Heart right ventricle (tissue), 16 donors: ENCODE results near the gene AK2. TPM values are rescaled to one million over a fixed set of nuclear protein-coding genes. Genes with fewer than 3 reads are reported as not detected.
"Not testable (repeated sequence)": the region's sequence is repeated elsewhere in the genome, so short reads cannot be mapped to it uniquely, and the experiment has no call there.

Source experiments
- ATAC-seq, 8 donors: fragments of 200-7000 bp; cut with Tn5 transposase; one replicate each; pipeline ENCODE4 v1.9.1; 2020; ENCODE audit warnings: mild to moderate bottlenecking in 8 of 8, moderate library complexity in 8 of 8, moderate number of reproducible peaks in 1 of 8
- DNase-seq, 2 donors: peaks; one replicate each; pipeline ENCODE4 v3.0.0-alpha.2; 2020
- H3K27ac ChIP-seq, 10 donors: fragments of 200-600 bp; sonication (generic) in 2 of 10; one replicate each; pipeline versions ENCODE4 v1.5.0 to v1.8.0; 2020 to 2022; ENCODE audit warnings: mild to moderate bottlenecking in 3 of 10
- H3K27me3 ChIP-seq, 7 donors: fragments of 200-600 bp; one replicate each; pipeline ENCODE4 v1.8.0; 2021 to 2022; ENCODE audit warnings: mild to moderate bottlenecking in 2 of 7
- H3K36me3 ChIP-seq, 9 donors: fragments of 200-600 bp; sonication (generic) in 1 of 9; one replicate each; pipeline versions ENCODE4 v1.5.0 to v1.8.0; 2020 to 2022; ENCODE audit warnings: mild to moderate bottlenecking in 2 of 9
- H3K4me1 ChIP-seq, 9 donors: fragments of 200-600 bp; sonication (generic) in 1 of 9; one replicate each; pipeline versions ENCODE4 v1.5.0 to v1.8.0; 2020 to 2022; ENCODE audit warnings: mild to moderate bottlenecking in 4 of 9
- H3K4me3 ChIP-seq, 10 donors: fragments of 200-600 bp; sonication (generic) in 2 of 10; one replicate each; pipeline versions ENCODE4 v1.5.0 to v1.8.0; 2020 to 2022; ENCODE audit warnings: mild to moderate bottlenecking in 7 of 10, moderate library complexity in 2 of 10
- H3K9me3 ChIP-seq, 11 donors: fragments of 200-600 bp in 10 of 11; sonication (generic) in 2 of 11; one replicate each; pipeline versions ENCODE4 v1.5.0 to v1.8.0; 2013 to 2022; ENCODE audit warnings: mild to moderate bottlenecking in 2 of 11, control low read depth in 1 of 11, moderate library complexity in 1 of 11
- CTCF ChIP-seq, 9 donors: fragments of 200-600 bp; sonication (generic) in 2 of 9; IDR thresholded peaks; one replicate each; pipeline versions ENCODE4 v1.5.0 to v1.8.0; 2021 to 2022; ENCODE audit warnings: antibody characterized with exemption in 9 of 9, mild to moderate bottlenecking in 5 of 9, moderate library complexity in 1 of 9
- WGBS, 2 donors: extraction: QIAGEN DNeasy Blood & Tissue Kit; methylation state at CpG; one replicate each; pipeline ENCODE4 v1.1.7; 2013; ENCODE audit warnings: inconsistent platforms in 1 of 2; 5-methylcytosine and 5-hydroxymethylcytosine counted together
- intact Hi-C, 10 donors: fragments of 100-400 bp; cut with DNase I; formaldehyde crosslinking; loops; one replicate each; pipeline versions ENCODE4 v1.11.1 to v1.14.2; 2022
- polyA plus RNA-seq, 2 donors: library from polyadenylated mRNA; stranded (reverse); fragments of 200-250 nt; gene quantifications; one replicate each; pipeline ENCODE4 v1.2.3, GENCODE V29; 2013
- total RNA-seq, 10 donors: library from RNA; stranded (reverse); fragmentation: NEBNext Ultra II Directional in 3 of 10; extraction: Animal tissue kit (Norgen Biotek cat#: 25700) in 3 of 10; gene quantifications; one replicate each; pipeline versions ENCODE4 v1.2.1 to v1.2.4, GENCODE V29; 2021 to 2023
- donor health status: Arrhythmogenic right ventricular cardiomyopathy.
- donor health status: ischemic (EF 13 %, LVEDD 7.1; RV severe dilation, severe dysfunction).
- donor health status: healthy with polysubstance abuse.
- donor health status: DM: no; HTN: yes; CAD: no.
- donor health status: DM: no; HTN: no; CAD: no.
- donor health status: ischemic (EF 25% LVEDD 6.9; RV normal size, moderate dysfunction).
- donor health status: ischemic (EF 25% LVEDD 5.7; RV mildly dilated, moderate dysfunction).
- donor health status: healthy.
- donor health status: DM: yes; HTN: yes; CAD: no.
- donor health status: Ischemic cardiomyopathy.
- donor health status: ischemic (EF 35%, LVEDD 5.7; RV mildly dilated, moderate dysfunction).
- donor health status: nonischemic (EF 11% LVEDD 7.7; RV severe dilation, severe dysfunction).
- donor health status: DM: yes; HTN: yes; CAD: no.
- donor health status: PGD.
- donor health status: ischemic (EF 29% LVEDD 5.4; RV normal size, mild dysfunction).
- donor health status: nonischemic (EF 23%, LVEDD 6.1; RV moderate dilation, normal function).

Gene AK2
- total and polyA plus RNA-seq, 12 donors, result 93.3 to 305 (median 118) TPM

GRCh38 chr1:32998997-32999396, 37.7 kb downstream of the AK2 start:
- Histone ChIP-seq H3K4me3 (no peak overlapping the region), H3K4me1 (peaks cover 11 to 72% (median 29%) of the 10 kb centered on the region in 9 donors), H3K36me3 (no peaks in the 10 kb centered on the region), H3K27ac (peak overlapping the region in 8 of 10 donors; percentile 10 to 88 (median 42)), H3K27me3 (no peaks in the 10 kb centered on the region), H3K9me3 (no peaks in the 10 kb centered on the region)
- WGBS, 2 donors, result 33 to 36% methylated on average over 4 of the region's 4 CpGs
- intact Hi-C loops, result loop anchor here in 1 of 10 donors (5.0 kb wide), 1 partner anchor 37 kb away; the partner anchor contains the start of gene RNF19B
- peak; percentile 69 to 88 (median 76) for ATAC-seq
- no peak for TF ChIP-seq CTCF (IDR thresholded peaks at IDR 0.05)
- peak; percentile 63 to 66 for DNase-seq

- WGBS, 2 donors, result 67 to 73% methylated on average over 5 of the region's 5 CpGs
- H3K27me3 ChIP-seq, result no peaks in the 10 kb centered on the region
- peaks cover 11 to 72% (median 38%) of the 10 kb centered on the region in 9 donors for H3K4me1 ChIP-seq
- DNase-seq (no peak), ATAC-seq (peak in 7 of 8 donors; percentile 5 to 54 (median 25))
- H3K27ac ChIP-seq, result peak overlapping the region in 9 of 10 donors; percentile 6 to 88 (median 44)
- intact Hi-C loops, result loop anchor here in 1 of 10 donors (5.0 kb wide), 1 partner anchor 36 kb away; the partner anchor contains the start of gene RNF19B
- H3K9me3 ChIP-seq, result no peaks in the 10 kb centered on the region
- H3K4me3 ChIP-seq, result no peak overlapping the region
- TF ChIP-seq CTCF (IDR thresholded peaks at IDR 0.05), result no peak
- no peaks in the 10 kb centered on the region for H3K36me3 ChIP-seq
Observed at GRCh38 chr1:32998064-32998463, 38.6 kb downstream of the AK2 start.

GRCh38 chr1:32997381-32997891, 39.2 kb downstream of the AK2 start:
- Histone ChIP-seq H3K4me1 (peaks cover 12 to 73% (median 44%) of the 10 kb centered on the region in 9 donors), H3K27me3 (no peaks in the 10 kb centered on the region), H3K4me3 (no peak overlapping the region), H3K36me3 (no peaks in the 10 kb centered on the region), H3K27ac (peak overlapping the region in 9 of 10 donors; percentile 6 to 88 (median 44)), H3K9me3 (no peaks in the 10 kb centered on the region)
- intact Hi-C loops, result loop anchor here in 1 of 10 donors (5.0 kb wide), 1 partner anchor 35 kb away; the partner anchor contains the start of gene RNF19B
- WGBS, 2 donors, result 37 to 62% methylated on average over 2 of the region's 2 CpGs
- TF ChIP-seq CTCF (IDR thresholded peaks at IDR 0.05), result no peak
- DNase-seq, result no peak
- peak in 2 of 8 donors; percentile 16 to 34 for ATAC-seq

- H3K27me3 ChIP-seq, ATAC-seq, DNase-seq, H3K36me3 ChIP-seq, H3K4me3 ChIP-seq, H3K9me3 ChIP-seq, intact Hi-C loops: not testable (repeated sequence)
- peaks cover 18 to 91% (median 63%) of the 10 kb centered on the region in 9 donors for H3K4me1 ChIP-seq
- WGBS, 2 donors, result 91 to 97% methylated on average over 8 of the region's 8 CpGs
- H3K27ac ChIP-seq, result peak overlapping the region in 7 of 10 donors; percentile 49 to 90 (median 58)
Observed at GRCh38 chr1:32993324-32993636, 43.4 kb downstream of the AK2 start.
